BJ (cell line): ENCODE results near the gene NCAPD3. TPM values are rescaled to one million over a fixed set of nuclear protein-coding genes. Genes with fewer than 3 reads are reported as not detected.

Experiments
- CTCF ChIA-PET: fragments of 350-600 bp; formaldehyde crosslinking; extraction: SDS; loops from one replicate; lab custom pipeline; 2021; ENCODE audit warnings: antibody characterized with exemption, inconsistent platforms; lab: Yijun Ruan, JAX
- POLR2A ChIA-PET: fragments of 300-600 bp; sonication (Branson Sonifier 250); formaldehyde crosslinking; extraction: SDS; loops from one replicate; lab custom pipeline; 2021; ENCODE audit warnings: antibody characterized with exemption; lab: Charles Lee
- DNase-seq: peaks from one replicate; pipeline ENCODE4 v3.0.0-alpha.2; 2011; ENCODE audit warnings: low read depth
- H3K27me3 ChIP-seq: 2 replicates; pipeline ENCODE4 v1.6.0; 2011; ENCODE audit warnings: low read length; ENCODE audit not compliant: control insufficient read depth, insufficient read depth
- H3K36me3 ChIP-seq: 2 replicates; pipeline ENCODE4 v1.5.1; 2011; ENCODE audit warnings: low read length; ENCODE audit not compliant: control insufficient read depth, insufficient read depth
- H3K4me3 ChIP-seq: 2 replicates; pipeline ENCODE4 v1.5.1; 2011; ENCODE audit warnings: low read depth, mild to moderate bottlenecking, control low read depth, low read length
- CTCF ChIP-seq: IDR thresholded peaks from 2 replicates; pipeline ENCODE4 v1.5.1; 2011; ENCODE audit warnings: low read depth, mild to moderate bottlenecking, control low read depth, inconsistent platforms, low read length, moderate library complexity; ENCODE audit not compliant: insufficient read depth
- polyA plus RNA-seq: library from polyadenylated mRNA; depleted of rRNA; stranded (reverse); fragments of >200 nt; gene quantifications from 2 replicates; pipeline ENCODE4 v1.2.3, GENCODE V29; 2011

NCAPD3 gene
- polyA plus RNA-seq, 1 experiment = 18.1 TPM

DNA sequence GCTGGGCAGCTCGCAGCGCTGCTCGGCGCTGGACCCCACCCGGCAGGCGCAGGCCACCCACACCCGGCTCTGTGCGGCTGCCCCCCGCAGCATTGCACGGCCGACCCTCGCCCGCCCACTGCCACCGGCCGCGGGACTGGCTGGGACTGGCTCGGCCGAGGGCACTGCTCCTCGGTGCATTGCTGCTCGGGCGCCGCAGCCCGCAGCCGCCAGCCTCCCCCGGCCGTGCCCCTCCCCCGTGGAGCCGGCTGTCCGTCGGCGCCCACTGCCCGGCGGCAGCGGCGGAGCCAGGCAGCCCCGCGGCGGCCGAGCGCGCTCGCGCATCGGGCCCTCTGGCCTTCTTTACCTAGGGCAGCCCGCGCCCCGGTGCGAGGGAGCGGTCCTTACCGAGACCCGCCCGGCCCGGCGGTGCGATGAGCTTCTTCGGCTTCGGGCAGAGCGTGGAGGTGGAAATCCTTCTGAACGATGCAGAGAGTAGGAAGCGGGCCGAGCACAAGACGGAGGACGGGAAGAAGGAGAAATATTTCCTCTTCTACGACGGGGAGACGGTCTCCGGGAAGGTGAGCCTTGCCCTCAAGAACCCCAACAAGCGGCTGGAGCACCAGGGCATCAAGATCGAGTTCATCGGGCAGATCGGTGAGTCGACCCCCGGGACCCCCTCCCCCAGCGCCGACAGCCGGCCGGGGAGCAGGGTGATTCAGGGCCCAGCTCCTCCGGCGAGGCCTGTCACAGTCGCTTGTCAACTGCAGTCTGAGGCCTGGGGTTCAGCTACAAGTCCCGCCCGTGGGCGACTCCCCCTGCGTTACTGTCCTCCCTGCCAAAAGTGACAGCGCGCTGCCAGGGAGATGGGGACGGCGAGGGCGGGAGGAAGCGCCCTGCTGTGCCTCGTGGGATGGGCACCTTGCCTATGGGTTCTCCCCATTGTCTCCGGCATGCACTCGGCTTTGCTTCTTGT is 1.2 kb upstream of the NCAPD3 start:
- POLR2A ChIA-PET = interaction anchor here (0.8 kb wide), 1 partner anchor 29 kb away, joined by 3 read pairs; the partner anchor contains the start of gene ACAD8
- no peak for TF ChIP-seq CTCF
- DNase-seq = no peak
- peak overlapping the region; percentile 73 for H3K4me3 ChIP-seq
- H3K36me3 ChIP-seq = no peaks in the 10 kb centered on the region; the same call in 1 of the 2 replicates
- no peaks in the 10 kb centered on the region for H3K27me3 ChIP-seq
- CTCF ChIA-PET = interaction anchor here (0.6 to 1.6 kb wide), 4 partner anchors 18 to 296 kb away, joined by 3 to 7 read pairs (median 4); no protein-coding TSS in a partner anchor

DNA sequence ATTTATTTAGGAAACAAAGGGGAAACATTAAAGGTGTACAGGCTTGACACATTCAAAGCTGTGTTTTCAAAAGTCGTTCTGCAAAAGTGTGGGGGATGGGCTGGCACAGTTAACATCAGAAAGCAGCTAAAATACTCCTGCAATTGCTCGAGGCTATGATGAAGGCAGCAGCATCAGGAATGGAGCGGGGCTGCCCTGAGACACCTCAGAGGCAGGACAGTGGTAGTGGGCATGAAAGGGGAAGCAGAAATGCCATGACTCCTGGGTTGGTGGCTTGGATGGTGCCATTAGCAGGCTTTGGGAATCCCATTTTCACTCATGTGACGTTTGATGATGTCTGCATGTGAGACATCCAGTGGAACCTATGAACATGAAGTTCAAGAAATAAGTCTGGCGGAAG is 646 bp downstream of the NCAPD3 start:
- POLR2A ChIA-PET = no interaction called here
- CTCF ChIA-PET = interaction anchor here (1.6 kb wide), 1 partner anchor 21 kb away, joined by 7 read pairs; no protein-coding TSS in a partner anchor
- TF ChIP-seq CTCF = no peak
- no peak for DNase-seq
- H3K36me3 ChIP-seq = no peaks in the 10 kb centered on the region; the same call in 1 of the 2 replicates
- H3K27me3 ChIP-seq = no peaks in the 10 kb centered on the region
- H3K4me3 ChIP-seq = peak overlapping the region; percentile 73

GRCh38 chr11:134216816-134217215 is 7.0 kb downstream of the NCAPD3 start:
- no peaks in the 10 kb centered on the region for H3K36me3 ChIP-seq
- POLR2A ChIA-PET = no interaction called here
- no peak for DNase-seq
- no peaks in the 10 kb centered on the region for H3K27me3 ChIP-seq
- no peak for TF ChIP-seq CTCF
- no peak overlapping the region for H3K4me3 ChIP-seq
- CTCF ChIA-PET = no interaction called here

- Histone ChIP-seq H3K36me3 (no peaks in the 10 kb centered on the region), H3K4me3 (no peak overlapping the region), H3K27me3 (no peaks in the 10 kb centered on the region)
- TF ChIP-seq CTCF = no peak
- ChIA-PET POLR2A (no interaction called here), CTCF (no interaction called here)
- no peak for DNase-seq
Measured at GRCh38 chr11:134215836-134216235, 7.9 kb downstream of the NCAPD3 start.

- peak; percentile 67 for TF ChIP-seq CTCF
- CTCF ChIA-PET = interaction anchor here (0.7 to 3.0 kb wide), 15 partner anchors 9 to 243 kb away, joined by 3 to 17 read pairs (median 4); partner anchors contain the start of gene VPS26B
- Histone ChIP-seq H3K27me3 (no peaks in the 10 kb centered on the region), H3K4me3 (no peak overlapping the region), H3K36me3 (peaks cover 10% of the 10 kb centered on the region; the same call in 1 of the 2 replicates)
- no peak for DNase-seq
- POLR2A ChIA-PET = no interaction called here
Measured at GRCh38 chr11:134207538-134208239, 16.1 kb downstream of the NCAPD3 start.
